Daoy (cell line): ENCODE measurements around the gene TRMT13. TPM values are rescaled to one million over a fixed set of nuclear protein-coding genes. Genes with fewer than 3 reads are reported as not detected.
"Not testable (repeated sequence)": the region's sequence is repeated elsewhere in the genome, so short reads cannot be mapped to it uniquely, and the experiment has no call there.

Experiments used
- DNase-seq: peaks from one replicate; pipeline ENCODE4 v3.0.0-alpha.2; 2015; ENCODE audit warnings: low read depth
- total RNA-seq: library from RNA; depleted of rRNA; stranded (reverse); fragments of >200 nt; shearing (Covaris generic); gene quantifications from 2 replicates; pipeline ENCODE4 v1.2.3, GENCODE V29; 2014; rRNA removed

Gene TRMT13
- total RNA-seq, 1 experiment from 2014 or later: 49.1 TPM

DNA sequence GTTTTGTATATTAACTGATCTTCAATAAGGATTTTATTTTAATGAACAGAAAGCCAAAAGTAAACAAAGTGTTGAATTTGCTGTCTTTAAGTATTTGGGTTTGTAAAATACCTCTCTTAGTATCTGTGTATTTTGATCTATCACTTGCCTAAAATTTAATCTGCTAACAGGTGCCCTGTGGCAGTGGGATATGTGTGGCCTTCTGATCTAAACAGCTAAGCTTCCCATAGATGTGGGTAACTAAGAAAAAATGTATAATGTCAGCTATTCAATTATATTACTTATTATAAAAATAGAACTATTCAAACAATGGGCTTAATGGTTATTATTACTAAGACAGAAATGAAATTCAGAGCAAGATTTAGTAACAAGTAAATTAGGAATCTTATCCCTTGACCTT is 29.9 kb downstream of the TRMT13 start:
- DNase-seq: no peak

DNA sequence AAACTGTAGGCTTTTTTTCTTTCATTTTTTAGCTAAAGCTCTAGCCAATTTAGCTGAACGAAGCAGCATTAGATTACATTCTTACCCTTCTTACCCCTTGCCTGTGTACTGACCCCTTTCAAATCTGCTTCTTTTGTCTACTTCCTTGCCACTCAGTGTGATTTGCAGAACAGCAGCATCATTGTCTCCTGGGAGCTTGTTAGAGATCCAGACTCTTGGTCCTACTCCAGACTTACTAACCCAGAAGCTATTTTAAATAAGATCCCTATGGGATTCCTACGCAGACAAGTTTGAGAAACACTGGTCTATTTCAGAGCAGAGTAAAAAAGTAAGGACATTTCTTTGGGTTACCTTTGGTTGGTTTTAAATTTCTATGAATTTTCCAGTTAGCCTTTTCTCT is 31.3 kb downstream of the TRMT13 start:
- no peak for DNase-seq

DNA sequence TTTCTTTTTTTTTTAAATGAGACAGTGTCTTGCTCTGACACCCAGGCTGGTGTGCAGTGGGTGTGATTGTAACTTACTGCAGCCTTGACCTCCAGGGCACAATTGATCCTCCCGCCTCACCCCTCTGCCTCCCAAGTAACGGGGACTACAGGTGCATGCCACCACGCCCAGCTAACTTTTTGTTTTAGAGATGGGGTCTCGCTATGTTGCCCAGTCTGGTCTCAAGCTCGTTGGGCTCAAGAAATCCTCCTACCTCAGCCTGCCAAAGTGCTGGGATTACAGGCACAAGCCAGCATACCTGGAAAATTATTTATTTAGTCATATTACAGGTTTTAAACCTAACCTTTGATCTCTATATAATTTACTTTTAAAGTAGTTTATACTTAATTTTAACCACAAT is 31.7 kb downstream of the TRMT13 start:
- DNase-seq: no peak

DNA sequence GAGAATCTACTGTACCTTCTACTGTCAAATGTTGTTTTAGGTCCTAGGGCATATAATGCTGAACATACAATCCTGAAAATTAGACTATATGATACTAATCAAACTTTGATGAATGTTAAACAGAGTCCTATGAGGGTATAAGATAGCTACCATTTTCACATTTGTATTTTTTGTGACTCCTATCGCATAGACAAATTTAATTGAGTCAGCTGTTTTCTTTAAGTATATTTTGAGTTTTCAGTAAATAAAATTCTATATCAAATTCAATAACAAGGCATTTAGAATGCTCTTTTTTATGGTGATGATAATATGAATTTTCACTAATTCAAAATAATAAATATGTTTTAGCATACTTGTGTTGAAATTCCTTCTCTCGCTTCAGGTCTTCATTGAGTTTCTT is 35.1 kb downstream of the TRMT13 start:
- DNase-seq: no peak

GRCh38 chr1:100177295-100178041 is 44.5 kb downstream of the TRMT13 start:
- no peak for DNase-seq

DNA sequence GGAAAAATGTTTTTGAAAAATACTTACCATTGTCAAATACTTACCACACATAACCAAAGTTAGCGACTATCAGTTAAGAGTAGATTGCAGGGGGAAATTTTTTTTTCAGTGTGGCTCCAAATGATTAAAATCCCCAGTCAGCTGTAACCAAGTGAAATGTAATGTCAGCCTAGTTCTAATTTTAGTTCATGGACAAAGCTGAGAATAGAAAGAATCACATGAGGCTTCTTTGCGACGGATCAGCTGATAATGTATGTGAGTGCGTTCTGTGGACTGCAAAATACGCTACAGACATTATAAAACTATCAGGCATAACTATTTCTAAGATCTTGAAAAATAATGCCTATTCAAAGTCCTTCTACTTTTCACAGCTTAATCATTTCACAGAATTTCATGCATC is 45.1 kb downstream of the TRMT13 start, which contains the start of gene LRRC39:
LRRC39 (minus strand) TSS at position 166 of the 400 bp plus-strand sequence. CDS start 9,740 bp downstream, outside the sequence.
- no peak for DNase-seq

DNA sequence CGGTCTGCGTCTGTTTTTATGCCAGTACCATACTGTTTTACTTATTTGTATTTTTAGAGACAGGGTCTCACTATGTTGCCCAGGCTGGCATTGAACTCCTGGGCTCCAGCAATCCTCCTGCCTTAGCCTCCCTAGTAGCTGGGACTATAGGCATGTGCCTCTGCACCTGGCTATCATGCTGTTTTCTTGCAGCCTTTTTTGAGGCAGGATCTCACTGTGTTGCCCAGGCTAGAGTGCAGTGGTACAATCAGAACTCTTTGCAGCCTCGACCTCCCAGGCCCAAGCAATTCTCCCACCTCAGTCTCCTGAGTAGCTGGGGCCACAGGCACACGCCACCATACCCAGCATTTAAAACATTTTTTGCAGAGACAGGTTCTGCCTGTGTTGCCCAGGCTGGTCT is 50.4 kb downstream of the TRMT13 start:
- DNase-seq: no peak

- DNase-seq: no peak
Measured at GRCh38 chr1:100184536-100184935, 51.6 kb downstream of the TRMT13 start.

- no peak for DNase-seq
Measured at GRCh38 chr1:100187912-100188311, 54.9 kb downstream of the TRMT13 start.

GRCh38 chr1:100188617-100189016 is 55.7 kb downstream of the TRMT13 start:
- DNase-seq: peak; percentile 74

DNA sequence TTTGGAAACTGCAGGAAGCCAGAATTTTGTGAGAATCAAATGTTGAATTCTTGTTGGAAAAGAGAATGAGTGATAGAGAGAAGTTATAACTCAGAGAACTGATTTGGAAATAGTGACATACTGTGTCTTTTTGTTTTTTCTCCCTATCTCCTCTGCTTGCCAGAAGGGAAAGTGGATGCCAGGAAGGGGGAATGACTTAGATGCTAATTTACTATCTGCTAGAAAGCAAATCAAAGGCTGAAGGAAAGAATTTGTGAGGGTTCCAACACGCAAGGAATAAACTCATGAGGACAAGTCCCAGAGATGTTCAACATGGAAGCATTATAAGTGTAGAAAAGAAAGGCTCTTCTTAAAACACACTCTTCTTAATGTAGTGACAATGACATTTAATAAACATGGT is 65.6 kb downstream of the TRMT13 start:
- DNase-seq: no peak

GRCh38 chr1:100200060-100200459 is 67.1 kb downstream of the TRMT13 start:
- not testable (repeated sequence) for DNase-seq

Other genes starting within 250 kb of the TRMT13 start
- 53.0 and 62.6 TPM in 2 replicates for gene SLC35A3, start 163.2 kb upstream of the TRMT13 start, total RNA-seq
- 27.5 TPM in 2 replicates for gene SASS6, start 233 bp upstream of the TRMT13 start, total RNA-seq
- gene LRRC39, start 45.1 kb downstream of the TRMT13 start, total RNA-seq: 0.42 and 1.5 TPM in 2 replicates
- 5.0 and 6.1 TPM in 2 replicates for gene DBT, start 116.7 kb downstream of the TRMT13 start, total RNA-seq
- gene RTCA, start 133.1 kb downstream of the TRMT13 start, total RNA-seq: 119 and 127 TPM in 2 replicates
- gene CDC14A, start 219.3 kb downstream of the TRMT13 start, total RNA-seq: 4.6 and 5.1 TPM in 2 replicates